CD4-positive, alpha-beta T cell (primary cell): ENCODE results near the gene CDHR2. TPM values are rescaled to one million over a fixed set of nuclear protein-coding genes. Genes with fewer than 3 reads are reported as not detected.
"Not testable (repeated sequence)": the region's sequence is repeated elsewhere in the genome, so short reads cannot be mapped to it uniquely, and the experiment has no call there.

Source experiments
- ATAC-seq: fragments of 200-7000 bp; cut with Tn5 transposase; one replicate; pipeline ENCODE4 v1.10.0; 2022; ENCODE audit warnings: mild to moderate bottlenecking; ENCODE audit not compliant: poor library complexity
- CTCF ChIA-PET: fragments of 350-600 bp; sonication (Branson Sonifier 250); formaldehyde crosslinking; loops from one replicate; lab custom pipeline; 2021; ENCODE audit warnings: antibody characterized with exemption, inconsistent platforms; lab: Charles Lee
- POLR2A ChIA-PET: fragments of 350-600 bp; sonication (Branson Sonifier 250); formaldehyde crosslinking; loops from one replicate; lab custom pipeline; 2021; ENCODE audit warnings: antibody characterized with exemption, inconsistent platforms; lab: Charles Lee
- DNase-seq, 14 experiments: peaks; one replicate each; pipeline ENCODE4 v3.0.0-alpha.2; 2013 to 2020; ENCODE audit warnings: mixed read lengths in 2 of 14
- H3K27ac ChIP-seq, 2 donors: one replicate each; pipeline versions ENCODE4 v1.5.1 to v1.7.0; 2013; ENCODE audit warnings: low read length in 2 of 2, low read depth in 1 of 2, mild to moderate bottlenecking in 1 of 2
- H3K27me3 ChIP-seq, 2 experiments: 1 replicate in 1 of 2; 2 replicates in 1 of 2; pipeline versions ENCODE4 v1.6.1 to v1.7.0; 2013; ENCODE audit warnings: low read length in 2 of 2, control low read depth in 1 of 2, mild to moderate bottlenecking in 1 of 2, moderate library complexity in 1 of 2; ENCODE audit not compliant: insufficient read depth in 2 of 2, control insufficient read depth in 1 of 2
- H3K36me3 ChIP-seq: one replicate; pipeline ENCODE4 v1.6.1; 2013; ENCODE audit warnings: low read length, control low read depth; ENCODE audit not compliant: insufficient read depth
- H3K4me1 ChIP-seq: one replicate; pipeline ENCODE4 v1.6.1; 2013; ENCODE audit warnings: low read length, control low read depth; ENCODE audit not compliant: insufficient read depth
- H3K4me3 ChIP-seq: one replicate; pipeline ENCODE4 v1.5.1; 2013; ENCODE audit warnings: mild to moderate bottlenecking, low read length, moderate library complexity
- H3K9me3 ChIP-seq, 2 experiments: 1 replicate in 1 of 2; 2 replicates in 1 of 2; pipeline versions ENCODE4 v1.6.1 to v1.7.0; 2013; ENCODE audit warnings: low read length in 2 of 2, mild to moderate bottlenecking in 2 of 2, control low read depth in 1 of 2, moderate library complexity in 1 of 2; ENCODE audit not compliant: control insufficient read depth in 1 of 2, insufficient read depth in 1 of 2
- H3K27ac Mint-ChIP-seq: one replicate; pipeline ENCODE4 v1.8.0; 2020; ENCODE audit warnings: mixed read lengths
- H3K27me3 Mint-ChIP-seq: one replicate; pipeline ENCODE4 v1.8.0; 2021; ENCODE audit warnings: mixed read lengths
- H3K36me3 Mint-ChIP-seq: one replicate; pipeline ENCODE4 v1.8.0; 2021; ENCODE audit warnings: low read depth, mixed read lengths
- H3K4me1 Mint-ChIP-seq: one replicate; pipeline ENCODE4 v1.8.0; 2021; ENCODE audit warnings: low read depth, mixed read lengths
- H3K4me3 Mint-ChIP-seq: one replicate; pipeline ENCODE4 v1.8.0; 2020; ENCODE audit warnings: mild to moderate bottlenecking, mixed read lengths
- H3K9me3 Mint-ChIP-seq: one replicate; pipeline ENCODE4 v1.8.0; 2020; ENCODE audit warnings: mixed read lengths
- intact Hi-C, 2 experiments: fragments of 100-400 bp; cut with DNase I in 1 of 2; cut with micrococcal nuclease in 1 of 2; formaldehyde crosslinking; loops; one replicate each; pipeline versions ENCODE4 v1.15.1 to v1.9.0; 2023 to 2025; cut with DNase I, micrococcal nuclease
- total RNA-seq, 174 experiments: library from RNA in 2 of 174; stranded (reverse) in 2 of 174; gene quantifications; one replicate each; pipeline ENCODE4 v1.2.3 and lab custom pipeline; 2021 to 2026
- TF ChIP-seq, protein P1 (sequence below): fragments of 200-600 bp; IDR thresholded peaks from one replicate; pipeline ENCODE4 v1.8.0; 2022; ENCODE audit warnings: antibody characterized with exemption, mild to moderate bottlenecking

Gene CDHR2
- total RNA-seq, 2 experiments from 2014 or later: 1.6 to 2.0 TPM

DNA sequence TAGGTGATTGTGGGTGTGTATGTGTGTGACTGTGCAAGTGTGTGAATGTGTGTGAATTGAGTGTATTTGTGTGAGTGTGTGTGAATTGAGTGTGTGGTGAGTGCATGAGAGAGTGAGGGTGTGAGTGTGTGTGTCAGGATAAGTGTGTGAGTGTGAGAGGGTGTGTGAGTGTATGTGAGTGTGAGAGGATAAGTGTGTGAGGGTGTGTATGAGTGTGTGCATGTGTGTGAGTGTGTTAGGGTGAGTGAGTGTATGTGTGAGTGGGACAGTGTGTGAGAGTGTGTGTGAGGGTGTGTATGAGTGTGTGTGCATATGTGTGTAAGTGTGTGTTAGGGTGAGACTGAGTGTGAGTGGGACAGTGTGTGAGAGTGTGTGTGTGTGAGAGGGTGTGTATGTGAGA is 39.2 kb downstream of the CDHR2 start:
- Mint-ChIP-seq H3K9me3 (peaks cover 5% of the 10 kb centered on the region), H3K4me1 (no peaks in the 10 kb centered on the region), H3K27me3 (no peaks in the 10 kb centered on the region), H3K36me3 (no peaks in the 10 kb centered on the region), H3K27ac (no peak overlapping the region), H3K4me3 (no peak overlapping the region)
- intact Hi-C loops: no loop called here
- no peak overlapping the region for H3K4me3 ChIP-seq
- TF ChIP-seq, protein P1, sequence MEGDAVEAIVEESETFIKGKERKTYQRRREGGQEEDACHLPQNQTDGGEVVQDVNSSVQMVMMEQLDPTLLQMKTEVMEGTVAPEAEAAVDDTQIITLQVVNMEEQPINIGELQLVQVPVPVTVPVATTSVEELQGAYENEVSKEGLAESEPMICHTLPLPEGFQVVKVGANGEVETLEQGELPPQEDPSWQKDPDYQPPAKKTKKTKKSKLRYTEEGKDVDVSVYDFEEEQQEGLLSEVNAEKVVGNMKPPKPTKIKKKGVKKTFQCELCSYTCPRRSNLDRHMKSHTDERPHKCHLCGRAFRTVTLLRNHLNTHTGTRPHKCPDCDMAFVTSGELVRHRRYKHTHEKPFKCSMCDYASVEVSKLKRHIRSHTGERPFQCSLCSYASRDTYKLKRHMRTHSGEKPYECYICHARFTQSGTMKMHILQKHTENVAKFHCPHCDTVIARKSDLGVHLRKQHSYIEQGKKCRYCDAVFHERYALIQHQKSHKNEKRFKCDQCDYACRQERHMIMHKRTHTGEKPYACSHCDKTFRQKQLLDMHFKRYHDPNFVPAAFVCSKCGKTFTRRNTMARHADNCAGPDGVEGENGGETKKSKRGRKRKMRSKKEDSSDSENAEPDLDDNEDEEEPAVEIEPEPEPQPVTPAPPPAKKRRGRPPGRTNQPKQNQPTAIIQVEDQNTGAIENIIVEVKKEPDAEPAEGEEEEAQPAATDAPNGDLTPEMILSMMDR: no peak
- H3K27me3 ChIP-seq: no peaks in the 10 kb centered on the region
- peaks cover 15 to 41% of the 10 kb centered on the region in 2 experiments for H3K9me3 ChIP-seq
- no peaks in the 10 kb centered on the region for H3K4me1 ChIP-seq
- CTCF ChIA-PET: no interaction called here
- ATAC-seq: no peak
- H3K27ac ChIP-seq: no peak overlapping the region
- H3K36me3 ChIP-seq: no peaks in the 10 kb centered on the region
- POLR2A ChIA-PET: no interaction called here
- no peak for DNase-seq

DNA sequence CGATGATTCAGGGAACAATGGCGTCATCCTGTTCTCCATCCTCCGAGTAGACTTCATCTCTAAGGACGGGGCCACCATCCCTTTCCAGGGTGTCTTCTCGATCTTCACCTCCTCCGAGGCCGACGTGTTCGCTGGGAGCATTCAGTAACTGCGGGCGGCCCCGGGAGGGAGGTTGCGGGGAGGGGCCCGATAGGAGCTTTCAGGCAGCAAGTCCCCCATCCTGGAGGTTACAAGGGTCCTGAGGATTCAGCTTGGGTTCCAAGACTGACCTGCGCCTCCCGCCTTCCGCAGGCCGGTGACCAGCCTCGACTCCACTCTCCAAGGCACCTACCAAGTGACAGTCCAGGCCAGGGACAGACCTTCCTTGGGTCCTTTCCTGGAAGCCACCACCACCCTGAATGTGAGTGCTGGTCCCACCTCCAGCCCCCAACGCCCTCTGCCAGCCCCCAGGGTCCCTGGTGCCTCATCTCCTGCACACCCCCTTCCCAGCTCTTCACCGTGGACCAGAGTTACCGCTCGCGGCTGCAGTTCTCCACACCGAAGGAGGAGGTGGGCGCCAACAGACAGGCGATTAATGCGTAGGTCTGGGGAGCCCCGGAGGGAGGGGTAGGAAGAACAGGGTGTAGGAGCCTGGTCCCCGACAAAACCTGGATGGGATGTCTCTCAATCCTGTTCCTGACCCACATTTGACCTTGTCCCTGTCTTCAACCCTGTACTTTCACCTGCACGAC is 40.1 kb downstream of the CDHR2 start:
- Mint-ChIP-seq H3K27ac (no peak overlapping the region), H3K4me1 (no peaks in the 10 kb centered on the region), H3K9me3 (peaks cover 5% of the 10 kb centered on the region), H3K4me3 (no peak overlapping the region), H3K36me3 (no peaks in the 10 kb centered on the region), H3K27me3 (no peaks in the 10 kb centered on the region)
- no peak overlapping the region for H3K4me3 ChIP-seq
- H3K9me3 ChIP-seq: peaks cover 12 to 32% of the 10 kb centered on the region in 2 experiments
- H3K4me1 ChIP-seq: no peaks in the 10 kb centered on the region
- H3K27me3 ChIP-seq: no peaks in the 10 kb centered on the region
- DNase-seq (no peak), ATAC-seq (no peak)
- POLR2A ChIA-PET: no interaction called here
- H3K36me3 ChIP-seq: no peaks in the 10 kb centered on the region
- intact Hi-C loops: no loop called here
- TF ChIP-seq, protein P1: no peak
- CTCF ChIA-PET: no interaction called here
- no peak overlapping the region for H3K27ac ChIP-seq

DNA sequence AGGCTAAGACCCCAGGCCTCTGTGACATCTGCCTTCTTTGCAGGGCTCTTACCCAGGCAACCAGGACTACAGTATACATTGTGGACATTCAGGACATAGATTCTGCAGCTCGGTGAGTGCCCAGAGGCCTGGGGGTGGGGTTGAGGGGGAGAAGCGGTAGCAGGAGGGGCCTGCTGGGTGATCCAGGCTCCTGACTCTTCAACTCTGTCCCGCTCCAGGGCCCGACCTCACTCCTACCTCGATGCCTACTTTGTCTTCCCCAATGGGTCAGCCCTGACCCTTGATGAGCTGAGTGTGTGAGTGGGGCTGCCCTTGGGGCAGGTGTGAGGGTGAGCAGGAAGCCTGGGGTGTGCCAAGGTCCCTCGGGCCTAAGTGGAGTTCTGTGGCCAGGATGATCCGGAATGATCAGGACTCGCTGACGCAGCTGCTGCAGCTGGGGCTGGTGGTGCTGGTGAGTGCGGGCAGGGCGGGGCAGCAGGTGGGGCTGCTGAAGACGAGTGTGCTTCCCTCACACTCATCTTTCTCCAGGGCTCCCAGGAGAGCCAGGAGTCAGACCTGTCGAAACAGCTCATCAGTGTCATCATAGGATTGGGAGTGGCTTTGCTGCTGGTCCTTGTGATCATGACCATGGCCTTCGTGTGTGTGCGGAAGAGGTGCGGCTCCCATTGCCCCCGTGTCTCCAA is 41.0 kb downstream of the CDHR2 start:
- POLR2A ChIA-PET: no interaction called here
- intact Hi-C loops: no loop called here
- Histone ChIP-seq H3K4me3 (no peak overlapping the region), H3K9me3 (peaks cover 3 to 22% of the 10 kb centered on the region in 2 experiments), H3K4me1 (no peaks in the 10 kb centered on the region), H3K36me3 (no peaks in the 10 kb centered on the region), H3K27me3 (no peaks in the 10 kb centered on the region), H3K27ac (no peak overlapping the region)
- ATAC-seq (no peak), DNase-seq (no peak)
- Mint-ChIP-seq H3K9me3 (peaks cover 4% of the 10 kb centered on the region), H3K36me3 (no peaks in the 10 kb centered on the region), H3K4me1 (no peaks in the 10 kb centered on the region), H3K4me3 (no peak overlapping the region), H3K27ac (no peak overlapping the region), H3K27me3 (no peaks in the 10 kb centered on the region)
- CTCF ChIA-PET: no interaction called here
- TF ChIP-seq, protein P1: no peak

DNA sequence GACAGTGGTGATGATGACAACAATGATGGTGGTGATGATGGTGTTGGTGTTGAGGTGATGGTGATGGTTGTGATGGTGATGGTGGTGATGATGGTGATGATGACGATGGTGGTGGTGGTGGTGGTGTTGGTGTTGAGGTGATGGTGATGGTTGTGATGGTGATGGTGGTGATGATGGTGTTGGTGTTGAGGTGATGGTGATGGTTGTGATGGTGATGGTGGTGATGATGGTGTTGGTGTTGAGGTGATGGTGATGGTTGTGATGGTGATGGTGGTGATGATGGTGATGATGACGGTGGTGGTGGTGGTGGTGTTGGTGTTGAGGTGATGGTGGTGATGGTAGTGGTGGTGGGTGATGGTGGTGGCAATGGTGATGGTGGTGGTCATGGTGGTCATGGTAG is 42.5 kb downstream of the CDHR2 start:
- H3K27ac Mint-ChIP-seq, ATAC-seq, H3K4me3 Mint-ChIP-seq, CTCF ChIA-PET, DNase-seq, H3K9me3 Mint-ChIP-seq, H3K9me3 ChIP-seq, H3K4me3 ChIP-seq, H3K36me3 ChIP-seq, H3K27me3 ChIP-seq, H3K36me3 Mint-ChIP-seq, H3K27me3 Mint-ChIP-seq, H3K4me1 Mint-ChIP-seq, H3K27ac ChIP-seq, H3K4me1 ChIP-seq, POLR2A ChIA-PET, intact Hi-C loops: not testable (repeated sequence)
